Ishikawa (cell line): ENCODE measurements around the gene BMF.

Experiments used
- CEBPB ChIP-seq: IDR thresholded peaks from 2 replicates; pipeline ENCODE4 v1.6.1; 2012
- CREB1 ChIP-seq: IDR thresholded peaks from 2 replicates; pipeline ENCODE4 v1.6.1; 2012; ENCODE audit warnings: low read depth
- EGR1 ChIP-seq: IDR thresholded peaks from 2 replicates; pipeline ENCODE4 v1.6.1; 2012
- EP300 ChIP-seq: IDR thresholded peaks from 2 replicates; pipeline ENCODE4 v1.6.1; 2012; ENCODE audit warnings: borderline replicate concordance
- FOXM1 ChIP-seq: IDR thresholded peaks from 2 replicates; pipeline ENCODE4 v1.6.1; 2012; ENCODE audit warnings: low read depth, borderline replicate concordance
- MAX ChIP-seq: IDR thresholded peaks from 2 replicates; pipeline ENCODE4 v1.6.1; 2012
- NFIC ChIP-seq: IDR thresholded peaks from 2 replicates; pipeline ENCODE4 v1.6.1; 2012
- RAD21 ChIP-seq: IDR thresholded peaks from 2 replicates; pipeline ENCODE4 v1.6.1; 2012; ENCODE audit warnings: low read depth
- REST ChIP-seq: IDR thresholded peaks from 2 replicates; pipeline ENCODE4 v1.6.1; 2012; ENCODE audit warnings: low read depth, mild to moderate bottlenecking
- TAF1 ChIP-seq: IDR thresholded peaks from 2 replicates; pipeline ENCODE4 v1.6.1; 2012; ENCODE audit warnings: low read depth, mild to moderate bottlenecking
- TCF12 ChIP-seq: IDR thresholded peaks from 2 replicates; pipeline ENCODE4 v1.6.1; 2012; ENCODE audit warnings: low read depth
- TEAD4 ChIP-seq: IDR thresholded peaks from 2 replicates; pipeline ENCODE4 v1.6.1; 2012
- USF1 ChIP-seq: IDR thresholded peaks from 2 replicates; pipeline ENCODE4 v1.6.1; 2012
- YY1 ChIP-seq: IDR thresholded peaks from 2 replicates; pipeline ENCODE4 v1.6.1; 2012; ENCODE audit warnings: low read depth
- ZBTB7A ChIP-seq: IDR thresholded peaks from 2 replicates; pipeline ENCODE4 v1.6.1; 2012; ENCODE audit warnings: low read depth

Gene BMF

DNA sequence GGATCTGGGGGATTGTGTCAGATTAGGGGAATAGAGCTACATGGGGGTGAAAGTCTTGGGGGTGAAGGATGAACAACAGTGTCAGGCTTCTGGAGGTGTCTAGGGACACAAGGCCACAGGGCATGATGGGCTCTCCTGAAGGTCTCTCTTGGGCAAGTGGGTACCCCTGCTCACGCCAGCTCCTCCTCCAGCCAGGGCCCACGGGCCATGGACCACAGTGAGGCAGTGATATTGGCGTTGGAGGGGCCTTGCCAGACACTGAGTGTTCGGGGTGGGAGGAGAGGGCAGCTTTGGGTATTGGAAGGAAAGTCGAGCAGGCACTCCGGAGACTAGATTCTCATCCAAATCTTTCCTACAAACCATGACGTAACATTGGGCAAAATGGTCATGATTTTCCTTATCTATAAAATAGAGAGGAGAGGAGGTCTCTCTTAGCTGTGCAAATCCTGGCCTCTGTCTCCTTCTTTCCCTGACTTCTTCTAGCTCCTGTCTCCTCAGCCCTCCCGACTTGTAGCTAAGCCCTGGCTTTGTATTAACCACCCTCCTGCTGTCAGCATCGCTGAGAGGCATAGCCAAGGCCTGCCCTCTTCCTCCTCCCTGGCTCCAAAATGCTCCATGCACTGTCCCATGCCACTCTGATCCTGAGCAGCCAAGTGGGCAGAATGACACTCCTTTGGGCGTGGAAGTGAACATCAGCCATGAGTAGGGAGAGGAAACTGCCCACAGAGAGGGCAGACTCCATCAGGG is 45.7 kb downstream of the BMF start:
- no peak for TF ChIP-seq EGR1
- TF ChIP-seq TCF12, result no peak
- TF ChIP-seq TAF1, result no peak

GRCh38 chr15:40061212-40061901 is 47.3 kb downstream of the BMF start:
- TF ChIP-seq YY1, result no peak

- TF ChIP-seq NFIC (no peak), USF1 (no peak), REST (no peak), EGR1 (no peak), TAF1 (no peak), TEAD4 (no peak), YY1 (no peak)
These were observed 48.3 kb downstream of the BMF start for GRCh38 chr15:40060236-40060961.

DNA sequence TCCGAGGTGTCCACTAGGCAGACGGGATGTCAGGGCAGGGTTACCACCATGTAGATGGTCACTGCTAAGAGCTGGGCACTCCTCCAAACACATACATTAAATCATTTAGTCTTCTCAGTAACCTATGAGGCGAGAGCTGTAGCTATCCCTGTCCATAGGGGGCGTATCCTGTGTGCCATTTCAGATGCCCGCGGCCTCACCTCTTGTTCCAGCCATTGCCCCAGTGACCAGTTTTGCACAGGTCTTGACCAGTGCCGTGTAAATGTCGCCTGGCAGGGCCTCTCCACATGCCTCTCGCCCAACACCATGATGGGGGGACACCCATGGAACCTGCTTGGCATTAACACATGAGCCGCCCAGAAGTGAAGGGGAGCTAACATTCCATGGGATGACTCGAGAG is 48.9 kb downstream of the BMF start:
- TF ChIP-seq EGR1 (no peak), TCF12 (no peak), RAD21 (no peak), MAX (no peak), NFIC (no peak), FOXM1 (no peak), TEAD4 (no peak), CEBPB (no peak), ZBTB7A (no peak), USF1 (no peak), TAF1 (no peak), REST (no peak), YY1 (no peak), CREB1 (no peak), EP300 (no peak)

- TF ChIP-seq USF1, result no peak
- no peak for TF ChIP-seq CREB1
- no peak for TF ChIP-seq RAD21
- TF ChIP-seq EGR1, result no peak
- no peak for TF ChIP-seq YY1
- no peak for TF ChIP-seq TCF12
- TF ChIP-seq TEAD4, result no peak
- TF ChIP-seq CEBPB, result no peak
- TF ChIP-seq REST, result no peak
- TF ChIP-seq ZBTB7A, result no peak
- TF ChIP-seq TAF1, result no peak
These were observed 50.1 kb downstream of the BMF start for GRCh38 chr15:40058476-40059140.
